Stimulated activated CD8-positive, alpha-beta memory T cell treated with anti-CD3 and anti-CD28 coated beads, Interleukin-15, amount 100 ng/mL, for 1 hour (primary cell): Measurements from ENCODE around the gene SPTAN1.

Experiments used
- DNase-seq: peaks from one replicate; pipeline ENCODE4 v3.0.0-alpha.2; 2020; ENCODE audit warnings: low read depth

Gene SPTAN1

GRCh38 chr9:128675382-128675781, 123.0 kb downstream of the SPTAN1 start:
- DNase-seq, result no peak

DNA sequence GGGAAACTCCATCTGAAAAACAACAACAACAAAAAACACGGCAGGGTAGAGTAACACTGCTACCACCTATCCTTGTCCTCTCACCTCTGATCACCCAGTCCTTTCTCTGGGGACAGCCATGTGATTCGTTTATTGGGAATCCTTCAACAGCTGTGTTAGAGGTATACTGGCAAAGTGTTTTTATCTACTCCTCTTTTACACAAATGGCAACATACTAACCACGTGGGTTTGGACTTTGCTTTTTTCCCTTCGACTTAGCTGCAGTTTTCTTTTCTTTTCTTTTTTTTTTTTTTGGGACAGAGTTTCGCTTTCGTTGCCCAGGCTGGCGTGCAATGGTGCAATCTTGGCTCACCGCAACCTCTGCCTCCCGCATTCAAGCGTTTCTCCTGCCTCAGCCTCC, 125.4 kb downstream of the SPTAN1 start:
- DNase-seq, result no peak
